Measurements from ENCODE around the gene NXPH1.

NXPH1 gene

GRCh38 chr7:8433477-8434289 is at the start of gene NXPH1:
NXPH1 (plus strand) TSS chr7:8433609.
- peak; percentile 48 to 68 for DNase-seq

- no peak for DNase-seq
Measured at GRCh38 chr7:8384901-8385300, 48.5 kb upstream of the NXPH1 start.

DNA sequence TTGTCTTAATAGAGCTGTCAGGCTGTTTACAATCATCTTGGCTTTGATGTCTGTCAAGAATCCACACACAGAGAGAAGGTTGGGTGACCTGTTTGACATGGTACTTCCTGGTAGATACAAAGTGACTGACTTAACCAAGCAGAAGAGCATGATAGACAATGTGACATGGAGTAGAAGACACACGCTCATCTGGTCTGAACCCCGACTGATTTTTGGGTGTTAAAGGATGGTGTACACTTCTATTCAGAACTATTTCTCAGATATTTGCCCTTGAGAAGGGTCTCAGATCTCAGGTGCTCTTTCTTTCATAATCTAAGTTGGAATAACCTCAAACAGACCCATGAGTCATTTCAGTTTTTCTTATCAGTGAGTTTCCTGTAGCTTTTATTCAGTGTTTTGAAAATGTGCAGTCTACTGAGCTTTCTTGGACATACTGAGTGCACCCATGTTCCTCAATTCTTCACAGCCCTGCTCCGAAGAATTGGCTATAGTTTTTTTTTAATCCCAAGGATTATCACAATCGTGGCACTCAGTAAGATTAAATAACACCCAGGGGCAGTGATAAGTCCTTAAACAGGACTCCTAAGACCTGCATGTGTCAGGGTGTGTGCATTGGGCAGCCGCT is 46.4 kb upstream of the NXPH1 start:
- DNase-seq = peak in 1 of 2 experiments; percentile 0

GRCh38 chr7:8387551-8388256 is 45.7 kb upstream of the NXPH1 start:
- DNase-seq = peak in 1 of 2 experiments; percentile 24

GRCh38 chr7:8388257-8388625 is 45.2 kb upstream of the NXPH1 start:
- DNase-seq = no peak

GRCh38 chr7:8389593-8390261 is 43.7 kb upstream of the NXPH1 start:
- no peak for DNase-seq

DNA sequence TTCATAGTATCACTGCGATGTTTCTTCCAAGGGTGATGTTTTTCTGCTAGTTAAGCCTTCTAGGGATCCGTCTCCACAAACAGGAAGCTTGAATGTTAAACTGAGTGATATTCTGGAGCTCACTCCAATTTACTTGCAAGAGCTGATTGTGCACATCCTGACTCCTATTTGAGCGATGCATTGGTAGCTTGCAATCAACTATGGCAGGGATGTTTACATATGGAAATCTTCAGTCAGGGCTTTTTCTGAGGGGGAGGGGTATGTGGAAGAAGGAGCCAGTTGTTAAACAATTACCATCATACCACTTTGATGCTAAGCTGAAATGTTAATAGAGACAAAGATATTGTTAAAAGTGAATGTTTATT is 43.2 kb upstream of the NXPH1 start:
- DNase-seq = no peak

DNA sequence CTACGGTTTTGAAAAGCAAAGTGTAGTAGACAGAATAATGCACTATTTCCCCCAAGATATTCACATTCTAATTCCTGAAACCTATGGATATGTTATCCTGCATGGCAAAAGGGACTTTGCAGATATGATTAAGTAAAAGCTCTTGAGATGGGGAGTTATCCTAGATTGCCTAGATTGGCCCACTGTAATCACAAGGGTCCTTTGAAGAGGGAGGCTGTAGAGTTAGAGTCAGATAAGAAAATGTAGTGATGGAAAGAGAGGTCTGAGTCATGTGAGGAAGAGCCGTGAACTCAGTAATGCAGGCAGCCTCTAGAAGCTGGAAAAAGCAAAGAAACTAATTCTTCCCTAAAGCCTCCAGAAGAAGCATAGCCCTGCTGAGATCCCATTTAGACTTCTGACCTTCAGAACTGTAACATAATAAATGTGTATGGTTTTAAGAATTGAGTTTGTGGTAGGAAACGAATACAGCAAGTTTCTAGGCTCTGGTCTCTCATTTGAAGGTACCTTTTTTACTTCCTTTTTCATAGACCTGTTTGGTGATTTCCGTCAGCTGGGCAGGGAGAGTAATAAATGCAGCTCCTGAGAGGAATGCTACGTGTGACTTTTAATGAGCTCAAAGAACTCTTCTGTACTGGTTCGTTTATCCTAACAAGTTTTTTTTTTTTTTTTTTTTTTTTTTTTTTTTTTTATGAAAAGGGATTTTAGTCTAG is 41.9 kb upstream of the NXPH1 start:
- DNase-seq = no peak

DNA sequence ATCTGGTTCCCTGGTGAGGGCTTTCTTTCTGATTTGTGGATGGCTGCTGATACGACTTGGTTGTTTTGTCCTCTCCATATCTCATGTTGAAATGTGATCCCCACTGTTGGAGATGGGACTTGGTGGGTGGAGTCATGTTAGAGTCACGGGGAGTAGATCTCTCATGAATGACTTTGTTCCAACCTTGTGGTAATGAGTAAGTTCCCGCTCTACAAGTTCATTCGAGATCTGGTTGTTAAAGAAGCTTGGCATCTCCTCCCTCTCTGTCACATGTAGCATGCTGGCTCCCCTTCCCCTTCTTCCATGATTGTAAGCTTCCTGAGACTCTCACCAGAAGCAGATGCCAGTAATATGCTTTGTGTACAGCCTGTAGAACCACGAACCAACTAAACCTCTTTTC is 37.1 kb upstream of the NXPH1 start:
- no peak for DNase-seq

DNA sequence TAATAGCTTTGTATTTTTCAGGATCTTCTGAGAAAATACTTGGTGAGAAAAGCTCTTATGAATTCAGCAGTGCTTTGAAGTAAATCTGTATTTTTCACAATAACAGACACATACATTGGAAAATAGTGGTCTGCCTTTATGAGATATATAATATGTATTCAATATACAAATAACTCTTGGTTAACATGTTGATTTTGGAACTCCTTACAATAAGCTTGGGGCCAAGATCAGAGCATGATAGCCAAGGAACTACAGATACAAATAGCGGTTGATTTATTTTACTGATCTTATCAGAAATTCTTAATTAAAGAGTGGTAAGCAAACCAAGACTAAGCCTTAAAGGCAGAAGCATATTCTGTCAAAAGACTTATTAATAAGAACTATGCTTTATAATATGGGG is 24.5 kb upstream of the NXPH1 start:
- DNase-seq = no peak

GRCh38 chr7:8411103-8411502 is 22.3 kb upstream of the NXPH1 start:
- no peak for DNase-seq

DNA sequence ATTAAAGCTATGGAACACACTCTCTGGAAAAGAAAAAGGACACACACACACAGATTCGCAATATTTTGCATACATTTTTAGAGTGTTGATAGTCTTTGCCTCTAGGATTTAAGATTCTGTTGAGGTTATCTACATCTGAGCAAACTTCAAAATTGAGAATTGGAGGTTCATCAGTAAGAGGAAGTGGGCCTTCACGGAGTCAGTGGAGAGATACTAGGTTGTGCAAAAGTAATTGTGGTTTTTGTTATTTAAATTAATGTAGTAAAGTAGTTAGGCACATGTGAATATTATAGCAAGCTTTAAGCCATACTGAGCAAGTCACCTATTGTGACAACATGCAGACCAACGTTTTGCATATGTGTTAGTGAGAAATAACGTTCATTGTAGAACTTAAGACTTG is 19.8 kb upstream of the NXPH1 start:
- DNase-seq = no peak

- DNase-seq = peak; percentile 23 to 62
Measured at GRCh38 chr7:8418629-8419245, 14.7 kb upstream of the NXPH1 start.

DNA sequence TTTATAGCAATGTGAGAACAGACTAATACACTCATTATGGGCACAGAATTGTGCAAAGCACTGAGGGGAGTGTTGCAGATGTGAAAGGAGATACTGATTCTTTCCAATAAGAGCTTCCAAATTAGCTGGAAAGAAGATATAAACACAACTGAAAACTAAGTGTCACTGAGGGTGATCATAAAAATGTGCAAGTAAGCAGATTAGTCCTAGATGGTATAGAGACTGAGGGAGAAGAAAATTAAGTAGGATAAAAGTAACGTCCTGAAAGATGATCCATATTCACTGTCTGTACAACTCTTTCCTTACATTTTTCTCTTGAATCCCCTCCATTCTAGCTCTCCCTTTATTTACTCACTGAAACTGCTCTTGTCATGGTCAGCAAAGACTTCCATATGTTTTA is 11.2 kb upstream of the NXPH1 start:
- DNase-seq = no peak

DNA sequence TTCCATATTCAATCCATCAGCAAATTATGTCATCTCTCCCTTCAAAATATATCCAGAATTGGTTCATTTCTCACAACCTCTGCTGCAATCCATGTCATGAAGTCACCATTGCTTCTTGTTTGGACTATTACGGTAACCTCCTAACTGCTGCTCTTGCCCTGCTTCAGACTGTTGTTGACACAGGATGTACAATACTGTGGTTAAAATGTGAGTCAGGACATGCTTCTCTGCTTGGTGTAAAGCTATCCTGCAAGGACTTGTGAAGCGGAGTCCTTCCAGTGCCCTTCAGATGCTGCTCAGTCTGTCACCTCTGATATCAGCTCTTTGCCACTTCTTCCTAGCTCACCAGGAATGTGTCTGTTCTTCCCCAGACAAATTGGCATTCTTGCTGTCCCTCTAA is 10.4 kb upstream of the NXPH1 start:
- no peak for DNase-seq

DNA sequence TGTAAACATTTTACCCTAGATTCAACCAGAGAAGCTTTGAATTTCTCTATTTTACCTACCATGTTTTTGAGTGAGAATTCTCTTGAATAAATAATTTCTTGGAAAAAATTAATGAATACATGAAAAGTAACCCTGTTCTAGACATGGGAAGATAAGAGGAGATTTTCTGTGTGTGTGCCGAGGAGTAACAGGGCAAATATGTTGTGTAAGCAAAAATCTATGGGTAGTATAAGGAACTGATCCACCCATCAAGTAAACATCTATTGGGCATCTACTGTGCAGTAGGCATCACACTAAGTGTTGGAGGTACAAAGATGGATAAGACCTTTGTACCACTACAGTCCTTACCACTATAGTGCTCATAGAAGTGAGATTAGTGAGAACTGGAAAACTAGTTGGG is 8.2 kb upstream of the NXPH1 start:
- DNase-seq = no peak

GRCh38 chr7:8430643-8431042 is 2.8 kb upstream of the NXPH1 start:
- no peak for DNase-seq

DNA sequence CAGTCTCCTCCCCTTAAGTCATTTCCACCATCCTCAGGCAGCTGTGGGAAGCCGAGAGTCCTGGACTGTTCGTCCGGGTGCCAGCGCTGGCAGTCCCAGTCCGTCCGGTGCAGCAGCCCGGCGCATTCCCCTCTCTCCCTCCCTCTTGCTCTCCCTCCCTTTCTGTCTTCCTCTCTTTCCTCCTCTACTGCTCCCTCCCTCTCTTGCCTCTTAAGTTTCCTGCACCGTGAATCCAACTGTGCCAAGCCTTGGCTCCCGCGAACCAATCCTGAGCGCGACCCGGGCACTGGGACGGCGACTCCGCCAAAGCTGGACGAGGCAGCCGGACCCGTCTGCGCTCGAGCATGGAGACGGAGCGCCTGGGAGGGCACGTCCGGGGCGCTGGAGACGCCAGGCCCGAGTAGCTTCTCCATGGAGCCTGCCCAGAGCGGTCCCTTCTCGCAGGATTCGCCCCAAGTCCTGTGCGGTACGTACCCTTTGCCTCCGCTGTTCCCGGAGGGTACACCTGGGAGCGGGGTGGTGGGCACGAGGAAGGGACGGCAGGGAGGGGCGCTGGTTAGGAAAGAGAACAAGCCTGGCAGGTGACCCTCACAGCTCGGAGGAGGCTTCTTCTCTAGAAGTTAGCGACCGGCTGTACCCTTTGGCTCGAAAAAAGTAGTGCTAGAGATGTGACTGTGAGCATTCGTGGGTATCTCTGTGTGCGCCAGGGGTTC is 1.0 kb downstream of the NXPH1 start:
- DNase-seq = peak in 1 of 2 experiments; percentile 22

DNA sequence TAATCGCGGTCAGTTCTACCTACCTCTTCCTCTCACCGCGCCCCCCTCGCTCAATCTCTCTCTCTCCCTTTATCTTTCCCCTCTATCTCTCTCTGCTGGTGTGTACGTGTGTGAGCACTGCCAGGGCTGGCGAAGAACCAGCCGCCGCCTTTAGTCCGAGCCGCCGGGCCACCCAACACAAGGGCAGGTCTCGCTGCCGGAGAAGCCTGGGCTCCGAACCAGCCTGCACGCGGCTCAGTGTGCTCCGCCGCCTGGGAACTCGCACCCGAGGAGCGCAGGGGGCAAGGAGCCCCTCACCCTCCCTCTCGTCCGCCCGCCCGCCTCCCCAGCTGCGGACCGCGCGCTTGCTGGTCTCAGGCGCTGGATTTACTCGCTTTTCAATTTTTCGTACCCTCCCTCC is 1.7 kb downstream of the NXPH1 start:
- DNase-seq = no peak

DNA sequence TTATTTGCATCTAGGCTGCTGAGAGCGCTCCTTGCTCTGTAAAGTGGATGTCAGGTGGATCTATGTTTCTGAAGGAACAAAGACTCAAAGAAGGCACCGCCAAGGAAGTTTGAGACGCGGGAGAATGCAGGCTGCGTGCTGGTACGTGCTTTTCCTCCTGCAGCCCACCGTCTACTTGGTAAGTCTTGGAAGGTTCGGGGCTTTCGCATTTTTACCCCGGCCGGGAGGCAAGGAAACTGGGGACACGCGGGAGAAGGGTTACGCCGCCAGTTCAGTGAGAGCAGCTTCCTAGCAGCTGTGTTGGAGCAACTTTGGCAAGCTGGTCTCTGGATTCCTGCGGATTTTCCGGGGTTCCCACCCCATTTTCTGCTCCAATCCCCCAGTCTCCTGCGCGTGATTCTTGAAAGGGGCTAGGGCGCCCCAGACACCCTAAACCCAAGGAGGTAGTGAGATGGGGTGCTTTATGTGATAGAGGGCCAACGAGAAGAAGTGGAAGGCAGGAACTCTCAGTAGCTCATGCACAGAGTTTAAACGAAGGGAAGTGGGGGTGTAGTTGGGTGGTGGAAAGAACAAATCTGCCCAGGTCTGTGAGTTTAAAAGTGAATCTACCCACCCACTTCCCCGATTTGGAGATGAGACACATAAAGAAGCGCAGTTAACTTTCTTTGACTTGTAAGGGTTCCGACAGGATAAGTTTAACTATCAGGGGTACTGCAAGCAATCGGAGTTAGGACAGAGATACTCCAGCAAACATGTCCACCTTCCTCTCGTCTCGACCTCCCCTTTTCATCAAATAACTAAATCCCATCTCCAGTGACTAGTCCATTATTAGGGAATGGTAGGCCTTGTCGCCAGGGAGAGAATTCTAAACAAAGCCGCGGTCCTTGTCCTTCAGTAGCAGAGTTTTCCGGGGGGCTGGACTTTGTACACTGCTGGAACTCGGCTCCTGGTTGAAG is 2.5 kb downstream of the NXPH1 start:
- no peak for DNase-seq

DNA sequence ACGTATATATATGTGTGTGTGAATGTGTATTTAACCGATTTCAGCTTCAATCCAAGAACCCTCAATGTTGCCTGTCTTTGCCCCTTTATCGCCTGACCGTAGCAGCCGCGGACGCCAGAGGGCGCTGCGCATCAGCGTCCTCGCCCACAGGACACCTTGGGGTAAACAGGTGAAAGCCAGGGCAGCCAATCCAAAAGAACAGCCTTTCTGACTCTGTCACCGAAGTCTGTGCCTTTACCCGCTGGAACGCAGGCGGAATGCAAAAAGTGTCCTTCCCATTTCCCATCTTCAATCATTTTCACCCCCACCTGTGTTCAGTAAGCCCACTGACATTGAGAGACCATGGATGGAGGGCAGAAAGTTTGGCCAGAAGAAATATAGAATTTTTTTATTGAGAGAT is 3.6 kb downstream of the NXPH1 start:
- DNase-seq = peak; percentile 23 to 62

Data from NCI-H524 (cell line).